T-helper 9 cell (primary cell): Measurements from ENCODE around the gene RIC8A.

ENCODE experiments used
- DNase-seq: peaks from one replicate; pipeline ENCODE4 v3.0.0-alpha.2; 2020

Gene RIC8A

DNA sequence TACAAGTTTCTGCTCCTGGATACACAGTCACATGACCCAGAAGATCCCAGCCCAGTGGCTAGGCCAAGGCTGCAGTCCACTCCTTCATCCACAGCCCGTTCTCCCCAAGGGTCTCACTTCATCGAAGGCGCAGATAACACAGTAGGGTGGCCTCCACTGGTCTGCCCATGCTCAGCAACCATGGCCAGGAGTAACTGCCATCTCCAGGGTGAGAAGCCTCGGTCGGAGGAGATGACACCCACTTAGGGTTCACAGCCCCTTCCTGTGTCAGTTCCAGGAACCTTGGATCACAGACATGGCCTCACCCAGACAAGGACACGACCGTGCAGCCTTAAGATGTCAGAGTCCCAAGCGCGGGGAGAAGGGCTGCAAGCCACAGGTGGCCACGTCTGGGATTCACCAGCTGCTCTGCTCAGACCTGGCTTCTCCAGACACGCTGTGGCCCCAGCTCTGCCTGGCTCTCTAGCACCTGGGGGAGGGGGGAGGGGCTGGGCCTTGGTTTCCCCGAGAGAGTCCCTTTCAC is 2.9 kb upstream of the RIC8A start:
- no peak for DNase-seq

DNA sequence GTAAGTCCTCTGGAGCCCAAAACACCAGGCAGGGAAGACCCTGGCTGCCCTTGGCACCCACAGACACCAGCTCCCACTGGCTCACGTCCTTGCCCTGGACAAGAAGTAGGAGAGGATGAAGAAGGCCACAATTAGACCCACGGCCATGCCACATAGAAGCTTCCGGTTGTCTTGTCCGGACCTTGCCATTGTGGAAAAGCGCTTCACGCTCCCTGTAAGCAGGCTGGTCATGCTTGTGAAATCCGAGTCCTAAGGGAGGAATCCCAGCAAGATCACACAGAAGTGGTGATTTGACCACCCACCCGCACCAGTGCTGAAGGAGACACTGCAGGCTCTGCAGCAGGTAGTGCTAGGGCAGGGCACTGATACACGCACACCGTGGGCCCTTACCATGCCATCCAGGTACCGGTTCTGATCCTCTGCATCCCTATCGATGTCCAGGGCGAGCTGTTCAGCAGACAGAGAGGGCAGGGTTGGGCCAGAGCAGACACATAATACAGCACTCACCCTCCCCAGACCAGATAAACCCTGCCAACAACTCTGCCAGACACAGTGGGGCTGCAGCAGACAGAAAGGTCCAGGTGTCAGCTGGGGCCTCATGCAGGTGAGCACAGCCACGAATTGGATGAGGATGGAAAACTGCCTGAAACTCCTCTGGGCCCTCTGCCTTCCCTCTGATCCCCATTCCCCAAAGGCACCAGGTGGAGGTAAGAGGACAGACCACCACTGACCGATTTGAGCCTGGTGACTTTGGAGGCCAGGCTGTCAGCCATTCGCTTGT is 2.1 kb upstream of the RIC8A start:
- no peak for DNase-seq

DNA sequence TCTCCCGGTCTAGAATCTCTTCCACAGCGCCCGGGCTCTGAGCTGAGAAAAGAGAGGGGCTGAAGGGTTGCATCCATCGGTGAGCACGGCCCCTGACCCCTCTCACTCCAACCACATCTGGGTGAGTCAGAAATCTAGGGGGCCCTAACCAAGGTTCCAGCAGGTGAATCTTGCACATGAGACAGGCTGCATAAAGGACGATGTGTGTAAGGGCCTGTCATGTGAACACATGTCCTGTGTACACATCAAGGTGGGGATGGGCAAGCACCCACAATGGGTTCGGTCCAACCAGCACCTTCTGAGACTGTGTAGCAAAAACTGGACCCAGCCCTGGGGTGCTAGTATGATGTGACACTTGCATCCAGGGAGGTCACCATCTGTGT is 1.5 kb upstream of the RIC8A start:
- DNase-seq: no peak

DNA sequence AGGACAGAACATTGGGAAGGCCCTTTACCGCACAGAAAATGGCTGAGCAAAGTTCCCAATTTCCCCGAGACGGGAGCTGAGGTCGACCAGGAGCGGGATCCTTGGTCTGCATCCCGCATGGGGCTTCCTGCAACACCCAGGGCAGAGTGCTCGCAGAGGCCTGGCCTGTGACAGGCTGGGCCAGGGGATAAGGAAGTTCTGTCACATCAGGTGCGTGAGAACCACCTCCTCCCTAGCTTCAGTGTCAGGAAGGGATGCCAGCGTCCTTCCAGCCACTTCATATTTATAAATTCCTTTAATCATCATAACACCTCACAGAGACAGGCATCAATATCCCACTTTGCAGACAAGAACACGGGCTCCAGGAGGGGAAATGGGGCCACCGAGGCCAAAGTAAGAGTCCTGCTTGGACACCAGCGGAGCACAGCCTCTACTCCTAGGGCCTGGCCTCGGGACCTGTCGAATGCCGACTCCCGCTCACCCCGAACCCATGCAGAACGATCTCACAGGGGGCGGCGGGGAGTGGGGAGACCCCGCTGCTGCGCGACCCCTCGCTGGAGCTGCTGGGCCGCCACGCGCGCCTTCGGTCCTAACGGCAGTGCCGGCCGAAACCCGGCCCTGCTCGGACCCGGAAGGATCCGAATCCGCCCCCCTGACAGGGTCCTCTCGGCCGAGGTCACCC is 841 bp upstream of the RIC8A start:
- DNase-seq: no peak

DNA sequence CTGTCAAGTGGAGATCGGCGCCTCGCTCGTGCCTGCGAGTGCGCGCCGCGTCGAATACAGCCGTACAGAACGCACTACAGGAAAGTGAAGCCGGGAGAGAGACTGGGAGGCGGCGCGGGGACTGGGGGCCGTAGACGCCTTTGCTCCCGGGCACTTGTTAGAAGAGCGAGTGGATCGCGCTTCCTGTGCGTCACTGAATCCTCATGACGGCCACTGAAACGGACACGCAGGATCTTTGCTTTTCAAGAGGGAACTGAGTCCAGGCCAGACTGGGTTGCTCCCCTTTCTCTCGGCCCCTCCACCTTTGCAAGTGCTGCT is 314 bp downstream of the RIC8A start:
- no peak for DNase-seq

DNA sequence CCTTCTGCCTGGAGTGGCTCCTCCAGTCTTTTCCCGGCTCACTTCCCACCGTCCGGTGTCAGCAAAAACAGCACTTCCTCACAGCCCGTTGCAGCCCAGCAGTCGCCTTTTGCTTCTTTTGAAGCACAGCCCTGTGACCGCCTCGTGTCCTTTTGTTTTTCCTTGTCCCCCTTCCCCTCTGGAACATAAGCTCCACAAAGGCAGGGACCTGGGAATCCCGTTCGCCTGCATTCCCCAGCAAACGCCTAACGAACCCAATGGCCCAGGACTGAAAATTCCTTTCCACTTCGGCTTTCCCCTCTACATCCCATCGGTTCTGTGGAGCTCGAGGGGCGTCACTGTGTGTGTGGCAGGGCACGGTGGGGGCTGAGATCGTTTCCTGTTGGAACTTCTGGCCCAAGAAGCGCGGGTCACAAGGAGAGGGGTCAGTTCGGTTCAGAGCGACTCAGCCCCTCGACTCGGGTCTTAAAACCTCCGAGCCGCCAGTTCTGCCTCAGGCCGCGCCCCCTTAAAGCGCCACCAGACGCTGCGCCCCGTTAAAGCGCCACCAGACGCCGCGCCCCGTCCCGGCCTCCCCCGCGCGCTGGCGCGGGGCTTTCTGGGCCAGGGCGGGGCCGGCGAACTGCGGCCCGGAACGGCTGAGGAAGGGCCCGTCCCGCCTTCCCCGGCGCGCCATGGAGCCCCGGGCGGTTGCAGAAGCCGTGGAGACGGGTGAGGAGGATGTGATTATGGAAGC is 841 bp downstream of the RIC8A start:
- peak; percentile 76 for DNase-seq

DNA sequence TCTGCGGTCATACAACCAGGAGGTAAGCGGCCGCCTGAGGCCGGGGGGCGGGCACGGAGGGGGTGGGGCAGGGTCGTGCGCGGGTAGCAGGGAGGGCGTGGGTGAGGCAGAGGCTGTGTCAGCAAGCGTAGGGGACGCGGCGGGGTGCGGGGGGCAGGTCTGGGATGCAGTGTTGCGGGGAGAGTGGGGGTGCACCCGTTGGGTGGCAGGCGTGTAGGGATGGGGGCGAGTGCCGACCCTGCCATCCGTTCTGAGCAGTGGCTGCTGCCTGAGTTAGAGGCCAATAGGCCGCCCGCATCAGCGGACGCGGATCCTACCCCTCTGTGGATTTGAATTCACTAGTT is 1.4 kb downstream of the RIC8A start:
- DNase-seq: no peak

DNA sequence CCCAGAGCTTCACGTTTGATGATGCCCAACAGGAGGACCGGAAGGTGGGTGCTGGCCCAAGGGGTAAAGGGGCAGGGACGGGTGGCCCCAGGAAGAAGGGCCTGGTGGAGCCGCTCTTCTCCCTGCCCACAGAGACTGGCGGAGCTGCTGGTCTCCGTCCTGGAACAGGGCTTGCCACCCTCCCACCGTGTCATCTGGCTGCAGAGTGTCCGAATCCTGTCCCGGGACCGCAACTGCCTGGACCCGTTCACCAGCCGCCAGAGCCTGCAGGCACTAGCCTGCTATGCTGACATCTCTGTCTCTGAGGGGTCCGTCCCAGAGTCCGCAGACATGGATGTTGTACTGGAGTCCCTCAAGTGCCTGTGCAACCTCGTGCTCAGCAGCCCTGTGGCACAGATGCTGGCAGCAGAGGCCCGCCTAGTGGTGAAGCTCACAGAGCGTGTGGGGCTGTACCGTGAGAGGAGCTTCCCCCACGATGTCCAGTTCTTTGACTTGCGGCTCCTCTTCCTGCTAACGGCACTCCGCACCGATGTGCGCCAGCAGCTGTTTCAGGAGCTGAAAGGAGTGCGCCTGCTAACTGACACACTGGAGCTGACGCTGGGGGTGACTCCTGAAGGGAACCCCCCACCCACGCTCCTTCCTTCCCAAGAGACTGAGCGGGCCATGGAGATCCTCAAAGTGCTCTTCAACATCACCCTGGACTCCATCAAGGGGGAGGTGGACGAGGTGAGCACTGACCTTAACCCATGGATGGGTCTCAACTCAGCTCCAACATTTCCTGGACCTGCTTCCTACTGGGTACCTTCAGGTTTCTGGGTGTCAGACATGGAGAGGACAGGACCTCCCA is 2.0 kb downstream of the RIC8A start:
- DNase-seq: no peak

DNA sequence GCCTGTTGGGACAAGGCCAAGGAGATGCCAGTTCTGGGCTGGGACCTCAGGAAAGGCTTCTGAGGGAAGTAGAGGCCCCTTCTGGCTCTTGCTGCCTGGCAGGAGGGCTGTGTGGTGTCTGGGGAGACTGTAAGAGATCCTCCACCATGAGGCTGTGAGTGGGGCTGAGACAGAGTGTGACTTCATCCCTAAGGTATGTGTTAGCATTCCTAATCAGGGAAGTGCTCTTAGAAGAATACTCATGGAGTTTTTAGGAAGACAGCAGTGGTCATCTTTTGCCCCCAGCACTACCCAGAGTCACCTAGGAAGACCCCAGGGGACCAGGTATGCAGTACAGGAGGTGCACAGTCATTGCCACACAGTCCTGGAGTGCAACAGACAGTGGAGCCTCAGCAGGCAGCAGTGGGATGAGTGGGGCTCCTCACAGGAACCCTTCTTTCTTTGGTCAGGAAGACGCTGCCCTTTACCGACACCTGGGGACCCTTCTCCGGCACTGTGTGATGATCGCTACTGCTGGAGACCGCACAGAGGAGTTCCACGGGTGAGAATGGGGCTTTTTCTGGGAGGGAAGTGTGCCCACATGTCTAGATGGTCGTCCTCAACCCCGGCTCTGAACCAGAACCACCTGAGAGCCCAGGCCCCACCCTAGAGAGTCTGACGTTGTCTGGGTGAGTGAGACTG is 2.8 kb downstream of the RIC8A start:
- no peak for DNase-seq

DNA sequence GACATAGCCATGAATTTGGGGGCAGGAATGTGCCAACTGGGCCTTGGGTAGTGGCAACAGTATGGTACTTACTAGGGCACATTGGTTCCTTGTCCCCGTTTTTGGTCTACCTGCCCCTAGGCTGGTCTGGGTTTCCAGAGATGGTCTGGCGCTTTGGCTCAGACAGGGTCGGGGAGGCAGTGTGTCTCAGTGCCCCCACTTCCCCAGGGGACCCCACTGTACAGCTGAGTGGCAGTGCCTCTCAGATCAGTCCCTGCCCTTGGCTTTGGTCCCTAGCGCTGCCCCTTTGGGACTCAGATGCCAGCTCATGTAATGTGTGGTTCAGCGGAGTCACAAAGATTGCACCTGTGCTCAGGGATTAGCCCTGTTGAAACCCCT is 3.3 kb downstream of the RIC8A start:
- no peak for DNase-seq

DNA sequence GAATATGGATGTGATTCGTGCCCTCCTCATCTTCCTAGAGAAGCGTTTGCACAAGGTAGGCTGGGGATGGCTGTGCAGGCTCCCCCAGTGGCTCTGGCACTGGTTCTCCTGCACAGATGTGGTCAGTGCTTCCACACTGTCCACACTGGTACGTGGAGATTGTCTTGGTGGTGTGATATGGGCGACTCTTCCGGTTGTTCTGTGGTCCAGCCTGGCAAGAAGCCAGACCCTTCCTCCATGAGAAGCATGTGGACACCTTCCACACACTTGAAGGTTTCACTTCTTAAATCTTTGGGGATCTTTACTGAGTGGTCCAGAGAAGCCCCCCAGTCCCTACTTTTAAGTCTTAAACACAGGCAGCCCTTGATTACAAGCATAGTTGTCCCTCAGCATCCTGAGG is 3.8 kb downstream of the RIC8A start:
- no peak for DNase-seq

DNA sequence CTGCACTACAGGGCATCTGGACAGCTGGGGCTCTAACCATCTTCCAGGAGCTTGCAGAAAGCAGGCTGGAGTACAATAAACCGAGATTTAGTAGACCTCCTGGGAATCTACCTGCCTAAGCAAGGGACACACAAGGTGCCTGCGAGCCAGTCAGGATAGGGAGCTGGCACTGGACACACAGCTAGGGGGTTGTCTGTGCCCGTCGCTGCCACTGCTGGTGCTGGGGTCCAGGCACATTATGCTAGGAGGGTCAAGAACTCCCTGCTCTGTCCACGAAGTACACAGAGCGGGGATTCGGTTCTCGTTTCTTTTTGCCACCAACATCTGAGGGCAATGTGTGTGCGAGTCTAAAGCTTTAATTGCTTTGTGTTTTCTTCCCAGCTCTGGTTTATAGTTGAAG is 4.2 kb downstream of the RIC8A start:
- DNase-seq: no peak

DNA sequence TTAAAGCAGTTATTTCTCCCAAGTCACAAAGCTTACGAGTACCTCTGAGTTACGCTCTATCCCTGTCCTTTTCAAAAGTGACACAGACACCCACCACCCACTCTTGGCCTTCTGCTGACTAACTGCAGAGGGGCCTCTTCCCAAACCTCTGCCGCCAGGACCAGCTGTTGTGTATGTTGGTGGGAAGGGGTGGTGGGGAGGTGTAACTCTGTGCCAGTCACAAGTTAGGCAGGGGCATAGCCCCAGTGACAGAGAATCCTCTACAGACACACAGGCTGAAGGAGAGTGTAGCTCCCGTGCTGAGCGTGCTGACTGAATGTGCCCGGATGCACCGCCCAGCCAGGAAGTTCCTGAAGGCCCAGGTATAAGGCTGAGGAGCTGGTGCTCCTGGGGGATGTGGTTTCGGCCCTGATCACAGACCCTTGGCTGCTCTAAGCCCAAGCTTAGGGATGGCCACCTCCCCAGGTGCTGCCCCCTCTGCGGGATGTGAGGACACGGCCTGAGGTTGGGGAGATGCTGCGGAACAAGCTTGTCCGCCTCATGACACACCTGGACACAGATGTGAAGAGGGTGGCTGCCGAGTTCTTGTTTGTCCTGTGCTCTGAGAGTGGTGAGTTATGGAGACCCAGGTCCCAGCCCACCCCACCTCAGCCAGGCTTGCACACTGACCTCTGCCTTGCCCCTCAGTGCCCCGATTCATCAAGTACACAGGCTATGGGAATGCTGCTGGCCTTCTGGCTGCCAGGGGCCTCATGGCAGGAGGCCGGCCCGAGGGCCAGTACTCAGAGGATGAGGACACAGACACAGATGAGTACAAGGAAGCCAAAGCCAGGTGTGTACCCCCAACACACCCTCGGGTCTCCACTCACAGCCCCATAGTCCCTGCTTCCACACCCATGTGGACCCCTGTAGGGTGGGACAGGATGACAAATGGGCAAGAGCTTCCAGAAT is 4.9 kb downstream of the RIC8A start:
- no peak for DNase-seq

DNA sequence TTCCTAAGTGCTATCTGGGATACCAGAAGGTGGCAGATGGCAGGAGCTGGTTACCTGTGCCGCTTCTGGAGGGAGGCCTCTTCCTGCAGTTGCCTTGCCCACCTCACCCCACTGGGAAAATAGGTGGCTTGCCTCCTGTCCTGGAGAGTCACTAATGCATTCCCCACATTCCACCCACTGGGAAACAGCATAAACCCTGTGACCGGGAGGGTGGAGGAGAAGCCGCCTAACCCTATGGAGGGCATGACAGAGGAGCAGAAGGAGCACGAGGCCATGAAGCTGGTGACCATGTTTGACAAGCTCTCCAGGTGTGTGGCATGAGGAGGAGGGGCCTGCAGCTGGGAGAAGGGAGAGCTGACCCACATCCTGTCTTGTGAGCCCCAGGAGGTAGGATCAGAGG is 5.6 kb downstream of the RIC8A start:
- no peak for DNase-seq

DNA sequence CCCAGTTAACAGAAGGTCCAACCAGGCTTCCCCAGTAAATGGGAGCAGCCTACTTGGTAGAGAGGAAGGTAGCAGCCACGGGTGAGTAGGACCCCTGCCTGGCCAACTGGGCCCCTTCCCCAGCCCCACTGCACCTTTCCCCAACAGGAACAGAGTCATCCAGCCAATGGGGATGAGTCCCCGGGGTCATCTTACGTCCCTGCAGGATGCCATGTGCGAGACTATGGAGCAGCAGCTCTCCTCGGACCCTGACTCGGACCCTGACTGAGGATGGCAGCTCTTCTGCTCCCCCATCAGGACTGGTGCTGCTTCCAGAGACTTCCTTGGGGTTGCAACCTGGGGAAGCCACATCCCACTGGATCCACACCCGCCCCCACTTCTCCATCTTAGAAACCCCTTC is 6.6 kb downstream of the RIC8A start:
- DNase-seq: no peak

DNA sequence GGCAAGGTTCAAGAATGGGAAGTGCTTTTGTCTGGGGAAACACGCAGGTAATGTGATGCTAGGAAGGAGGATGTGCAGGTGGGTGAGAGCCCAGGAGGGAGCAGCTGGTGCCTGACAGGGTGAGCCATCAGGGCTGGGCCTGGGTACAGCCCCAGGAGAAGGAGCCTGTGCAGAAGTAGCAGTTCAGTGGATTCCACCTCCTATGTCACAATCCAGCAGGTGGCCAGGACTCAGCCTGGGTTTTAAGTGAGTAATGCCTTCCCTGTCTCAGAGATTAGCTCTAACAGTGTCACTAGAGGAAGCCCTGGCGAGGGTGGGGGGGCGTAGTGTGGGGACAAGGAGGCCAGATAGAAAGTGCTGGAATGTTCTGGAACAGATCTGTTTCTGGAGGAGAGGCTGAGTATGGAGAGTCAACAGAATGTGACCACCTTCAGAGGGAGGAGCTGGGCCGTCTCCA is 8.1 kb downstream of the RIC8A start:
- no peak for DNase-seq

DNA sequence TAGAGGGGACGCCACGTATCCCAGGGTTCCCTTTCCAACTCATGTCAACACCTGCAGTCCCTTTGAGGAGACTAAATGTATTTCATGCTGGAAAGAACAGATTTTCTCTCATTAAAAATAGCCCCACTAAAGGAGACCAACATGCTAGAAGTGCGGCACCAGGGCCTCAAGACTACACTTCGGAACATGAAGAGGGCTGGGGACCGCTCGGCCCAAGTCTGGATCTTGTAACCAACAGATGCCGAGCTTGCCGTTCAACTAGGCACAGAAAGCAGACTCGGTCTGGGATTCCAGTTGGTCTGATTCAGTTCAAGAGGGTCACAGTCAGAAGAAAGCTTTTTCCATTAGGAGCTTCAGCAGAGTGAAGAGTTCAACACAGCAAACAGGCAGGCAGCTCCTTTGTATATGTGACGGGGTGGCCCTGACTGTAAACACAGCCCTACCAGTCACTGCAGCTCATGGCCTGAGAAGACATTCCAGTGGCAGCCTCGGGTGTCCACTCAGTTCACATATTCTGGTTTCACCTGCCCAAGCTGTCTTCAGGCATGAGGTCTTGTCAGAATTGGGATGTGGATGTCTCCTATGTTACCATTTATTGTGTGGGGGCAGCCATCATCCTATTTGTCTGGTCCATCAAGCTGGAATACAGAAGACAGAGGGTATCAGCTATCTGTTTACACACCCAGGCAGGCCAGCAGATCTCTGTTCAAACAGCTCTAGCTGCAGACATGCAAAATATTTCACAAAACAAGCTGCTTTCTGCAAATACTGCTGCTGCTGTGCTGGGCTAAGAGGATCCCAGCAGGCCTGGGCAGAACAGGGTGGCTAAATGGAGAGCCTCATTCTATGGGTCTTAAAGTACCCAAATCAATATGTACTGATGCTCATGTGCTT is 8.8 kb downstream of the RIC8A start:
- DNase-seq: no peak

DNA sequence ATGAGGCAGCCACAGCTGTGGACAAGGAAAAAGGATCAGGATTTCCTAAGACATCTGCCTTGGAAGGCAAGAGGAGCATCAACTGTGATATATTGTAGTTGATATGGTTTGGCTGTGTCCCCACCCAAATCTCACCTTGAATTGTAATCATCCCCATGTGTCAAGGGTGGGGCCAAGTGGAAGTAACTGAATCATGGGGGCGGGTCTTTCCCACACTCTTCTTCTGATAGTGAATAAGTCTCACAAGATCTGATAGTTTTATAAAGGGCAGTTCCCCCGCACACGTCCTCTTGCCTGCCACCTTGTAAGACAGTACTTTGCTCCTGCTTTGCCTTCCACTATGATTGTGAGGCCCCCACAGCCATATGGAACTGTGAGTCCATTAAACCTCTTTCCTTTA is 10.2 kb downstream of the RIC8A start:
- no peak for DNase-seq

DNA sequence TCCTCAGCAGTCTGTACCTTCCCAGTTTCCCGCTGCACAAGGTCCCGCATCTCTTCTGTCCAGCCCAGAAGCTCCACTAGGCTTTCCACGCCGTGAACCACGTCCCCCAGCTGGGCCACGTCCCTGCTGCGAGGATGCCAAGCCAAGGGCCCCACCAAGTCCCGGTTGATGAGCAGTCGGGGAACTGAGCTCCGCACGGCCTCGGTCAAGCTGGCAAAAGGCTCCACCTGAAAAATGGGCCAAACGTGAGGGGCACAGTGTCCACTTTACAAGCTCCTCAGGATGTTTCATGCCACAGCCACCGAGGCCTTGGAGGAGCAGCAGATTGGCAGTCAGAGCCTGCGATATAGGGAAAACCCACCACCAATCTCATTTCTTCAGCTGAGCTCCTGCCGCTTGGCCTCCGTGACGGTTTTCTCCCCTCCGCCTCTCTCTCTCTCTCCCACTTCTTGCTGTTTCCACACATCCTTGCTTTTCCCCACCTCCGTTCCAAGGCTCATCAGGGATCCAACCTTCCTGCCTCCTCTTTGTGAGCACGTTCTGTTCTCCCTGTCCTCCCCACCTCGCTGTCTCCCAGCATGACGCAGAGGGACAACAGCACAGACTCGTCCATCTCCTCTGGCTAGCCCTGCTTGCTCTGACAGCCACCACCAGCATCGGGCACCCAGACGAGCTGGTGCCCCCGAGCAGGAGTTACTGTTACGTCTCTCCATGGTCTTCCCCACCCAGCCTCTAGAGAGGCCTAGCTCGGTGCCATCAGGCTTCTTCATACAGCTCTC is 11.5 kb downstream of the RIC8A start:
- no peak for DNase-seq
